ENCODE measurements around the gene NELFA. TPM values are rescaled to one million over a fixed set of nuclear protein-coding genes. Genes with fewer than 3 reads are reported as not detected.
"Not testable (repeated sequence)": the region's sequence is repeated elsewhere in the genome, so short reads cannot be mapped to it uniquely, and the experiment has no call there.

Gene NELFA
- total RNA-seq, 1 experiment from 2014 or later = 34.5 TPM

GRCh38 chr4:2006367-2006766 lies 2.4 kb downstream of the NELFA start:
- in situ Hi-C loops (cut with HindIII; ENCODE audit: low pct_unique_long_range_greater_than_20kb, low sequenced_read_pairs) = no loop called here
- DNase-seq (ENCODE audit: low read depth) = no peak

GRCh38 chr4:2003361-2003760 lies 5.4 kb downstream of the NELFA start:
- in situ Hi-C loops (cut with HindIII; ENCODE audit: low pct_unique_long_range_greater_than_20kb, low sequenced_read_pairs); DNase-seq (ENCODE audit: low read depth): not testable (repeated sequence)

GRCh38 chr4:1999308-1999707 lies 9.5 kb downstream of the NELFA start:
- DNase-seq (ENCODE audit: low read depth); in situ Hi-C loops (cut with HindIII; ENCODE audit: low pct_unique_long_range_greater_than_20kb, low sequenced_read_pairs): not testable (repeated sequence)

- DNase-seq (ENCODE audit: low read depth) = peak; percentile 57
Observed at GRCh38 chr4:1998296-1998695, 10.5 kb downstream of the NELFA start.

GRCh38 chr4:1997712-1998111 lies 11.1 kb downstream of the NELFA start:
- in situ Hi-C loops (cut with HindIII; ENCODE audit: low pct_unique_long_range_greater_than_20kb, low sequenced_read_pairs) = no loop called here
- DNase-seq (ENCODE audit: low read depth) = no peak

More at GRCh38 chr4:1998296-1998695, 10.5 kb downstream of the NELFA start:
- in situ Hi-C loops (cut with HindIII; ENCODE audit: low pct_unique_long_range_greater_than_20kb, low sequenced_read_pairs) = no loop called here

- in situ Hi-C loops (cut with HindIII; ENCODE audit: low pct_unique_long_range_greater_than_20kb, low sequenced_read_pairs) = no loop called here
- DNase-seq (ENCODE audit: low read depth) = no peak
Observed at GRCh38 chr4:1996866-1997611, 11.7 kb downstream of the NELFA start.

GRCh38 chr4:1994938-1995337 lies 13.8 kb downstream of the NELFA start:
- in situ Hi-C loops (cut with HindIII; ENCODE audit: low pct_unique_long_range_greater_than_20kb, low sequenced_read_pairs) = no loop called here
- DNase-seq (ENCODE audit: low read depth) = no peak

- in situ Hi-C loops (cut with HindIII; ENCODE audit: low pct_unique_long_range_greater_than_20kb, low sequenced_read_pairs); DNase-seq (ENCODE audit: low read depth): not testable (repeated sequence)
Observed at GRCh38 chr4:1993718-1994516, 14.9 kb downstream of the NELFA start.

GRCh38 chr4:1993169-1993516 lies 15.6 kb downstream of the NELFA start:
- in situ Hi-C loops (cut with HindIII; ENCODE audit: low pct_unique_long_range_greater_than_20kb, low sequenced_read_pairs) = no loop called here
- DNase-seq (ENCODE audit: low read depth) = no peak

GRCh38 chr4:1992468-1993168 lies 16.2 kb downstream of the NELFA start:
- DNase-seq (ENCODE audit: low read depth) = no peak
- in situ Hi-C loops (cut with HindIII; ENCODE audit: low pct_unique_long_range_greater_than_20kb, low sequenced_read_pairs) = no loop called here

GRCh38 chr4:1991596-1992434 lies 17.0 kb downstream of the NELFA start:
- DNase-seq (ENCODE audit: low read depth) = peak; percentile 78
- in situ Hi-C loops (cut with HindIII; ENCODE audit: low pct_unique_long_range_greater_than_20kb, low sequenced_read_pairs) = no loop called here

GRCh38 chr4:1991087-1991486 lies 17.7 kb downstream of the NELFA start:
- in situ Hi-C loops (cut with HindIII; ENCODE audit: low pct_unique_long_range_greater_than_20kb, low sequenced_read_pairs) = no loop called here
- no peak for DNase-seq (ENCODE audit: low read depth)

GRCh38 chr4:1990676-1991075 lies 18.1 kb downstream of the NELFA start:
- no peak for DNase-seq (ENCODE audit: low read depth)
- in situ Hi-C loops (cut with HindIII; ENCODE audit: low pct_unique_long_range_greater_than_20kb, low sequenced_read_pairs) = no loop called here

GRCh38 chr4:1990348-1990645 lies 18.5 kb downstream of the NELFA start:
- in situ Hi-C loops (cut with HindIII; ENCODE audit: low pct_unique_long_range_greater_than_20kb, low sequenced_read_pairs) = no loop called here
- no peak for DNase-seq (ENCODE audit: low read depth)

- DNase-seq (ENCODE audit: low read depth) = no peak
- in situ Hi-C loops (cut with HindIII; ENCODE audit: low pct_unique_long_range_greater_than_20kb, low sequenced_read_pairs) = no loop called here
Observed at GRCh38 chr4:1989533-1990347, 19.0 kb downstream of the NELFA start.

- in situ Hi-C loops (cut with HindIII; ENCODE audit: low pct_unique_long_range_greater_than_20kb, low sequenced_read_pairs) = no loop called here
- no peak for DNase-seq (ENCODE audit: low read depth)
Observed at GRCh38 chr4:1988327-1988724, 20.4 kb downstream of the NELFA start.

- DNase-seq (ENCODE audit: low read depth) = no peak
- in situ Hi-C loops (cut with HindIII; ENCODE audit: low pct_unique_long_range_greater_than_20kb, low sequenced_read_pairs) = no loop called here
Observed at GRCh38 chr4:1987721-1988326, 20.9 kb downstream of the NELFA start.
